ENCODE data around the gene SMARCAD1. TPM values are rescaled to one million over a fixed set of nuclear protein-coding genes. Genes with fewer than 3 reads are reported as not detected.
"Not testable (repeated sequence)": the region's sequence is repeated elsewhere in the genome, so short reads cannot be mapped to it uniquely, and the experiment has no call there.

Gene SMARCAD1
- total RNA-seq, 3 donors from 2014 or later (not counting 1 experiment from before 2014, with no cell fraction given): 15.5 to 20.3 (median 15.9) TPM

DNA sequence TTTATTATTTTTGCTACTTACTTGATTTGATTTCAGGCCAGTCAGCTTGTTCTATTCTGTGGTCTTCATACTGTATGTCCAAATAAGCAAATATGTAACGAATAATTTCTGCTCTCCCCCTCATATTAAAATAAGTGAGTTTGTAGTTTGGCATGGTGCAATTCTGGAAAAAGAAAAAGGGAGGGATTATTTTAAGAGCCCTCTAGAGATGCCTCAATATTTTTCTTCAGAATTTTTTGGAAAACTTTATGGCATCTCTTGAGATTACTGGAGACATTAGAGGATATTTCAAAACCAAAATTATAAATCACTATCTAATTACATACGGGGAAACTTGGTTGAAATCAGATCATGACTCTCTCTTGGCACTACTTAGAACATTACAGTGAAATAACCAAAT lies 126.8 kb downstream of the SMARCAD1 start:
- Histone ChIP-seq H3K36me3 (ENCODE audit: control insufficient read depth, insufficient read depth, low read length) (no peaks in the 10 kb centered on the region), H3K4me3 (ENCODE audit: low read length) (no peak overlapping the region), H3K4me1 (ENCODE audit: control insufficient read depth, insufficient read depth, low read length) (no peaks in the 10 kb centered on the region), H3K27ac (ENCODE audit: low read length) (no peak overlapping the region), H3K27me3 (ENCODE audit: control insufficient read depth, insufficient read depth, low read length) (no peaks in the 10 kb centered on the region), H3K9me3 (ENCODE audit: control insufficient read depth, insufficient read depth, low read length) (no peaks in the 10 kb centered on the region)
- no peak for ATAC-seq
- Mint-ChIP-seq H3K9me3 (no peaks in the 10 kb centered on the region), H3K36me3 (no peaks in the 10 kb centered on the region), H3K4me1 (peaks cover 5 to 10% of the 10 kb centered on the region in 2 donors), H3K4me3 (no peak overlapping the region), H3K27ac (no peak overlapping the region), H3K27me3 (ENCODE audit: low read depth in 2 of 2) (peaks cover 0 to 3% of the 10 kb centered on the region in 2 donors)
- TF ChIP-seq, protein P1, sequence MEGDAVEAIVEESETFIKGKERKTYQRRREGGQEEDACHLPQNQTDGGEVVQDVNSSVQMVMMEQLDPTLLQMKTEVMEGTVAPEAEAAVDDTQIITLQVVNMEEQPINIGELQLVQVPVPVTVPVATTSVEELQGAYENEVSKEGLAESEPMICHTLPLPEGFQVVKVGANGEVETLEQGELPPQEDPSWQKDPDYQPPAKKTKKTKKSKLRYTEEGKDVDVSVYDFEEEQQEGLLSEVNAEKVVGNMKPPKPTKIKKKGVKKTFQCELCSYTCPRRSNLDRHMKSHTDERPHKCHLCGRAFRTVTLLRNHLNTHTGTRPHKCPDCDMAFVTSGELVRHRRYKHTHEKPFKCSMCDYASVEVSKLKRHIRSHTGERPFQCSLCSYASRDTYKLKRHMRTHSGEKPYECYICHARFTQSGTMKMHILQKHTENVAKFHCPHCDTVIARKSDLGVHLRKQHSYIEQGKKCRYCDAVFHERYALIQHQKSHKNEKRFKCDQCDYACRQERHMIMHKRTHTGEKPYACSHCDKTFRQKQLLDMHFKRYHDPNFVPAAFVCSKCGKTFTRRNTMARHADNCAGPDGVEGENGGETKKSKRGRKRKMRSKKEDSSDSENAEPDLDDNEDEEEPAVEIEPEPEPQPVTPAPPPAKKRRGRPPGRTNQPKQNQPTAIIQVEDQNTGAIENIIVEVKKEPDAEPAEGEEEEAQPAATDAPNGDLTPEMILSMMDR (IDR thresholded peaks at IDR 0.05): no peak
- no peak for DNase-seq
- WGBS (ENCODE audit: insufficient coverage): 100% methylated on average over 1 of the region's 2 CpGs
- intact Hi-C loops (cut with micrococcal nuclease): no loop called here

DNA sequence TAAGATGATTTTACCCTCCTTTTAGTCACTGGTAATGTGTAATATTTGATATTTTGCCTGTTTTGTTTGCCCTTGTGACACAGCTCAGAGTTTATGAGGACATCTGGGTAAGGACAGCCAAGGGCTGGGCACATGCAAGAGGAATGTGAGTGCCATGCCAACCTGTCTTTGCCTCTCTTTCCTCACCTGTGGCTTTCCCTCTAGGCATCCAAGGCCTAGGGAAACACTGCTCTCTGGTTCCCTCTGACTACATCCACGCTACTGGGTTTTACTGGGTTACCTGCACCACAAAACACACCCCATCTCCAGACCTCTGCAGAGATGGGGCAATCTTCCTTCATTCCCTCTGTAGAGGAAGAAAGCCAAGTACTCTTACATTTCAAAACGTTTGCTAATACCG lies 127.3 kb downstream of the SMARCAD1 start:
- intact Hi-C loops (cut with micrococcal nuclease): no loop called here
- 76% methylated on average over 1 of the region's 3 CpGs for WGBS (ENCODE audit: insufficient coverage)
- no peaks in the 10 kb centered on the region for H3K9me3 Mint-ChIP-seq
- Histone ChIP-seq H3K4me1 (ENCODE audit: control insufficient read depth, insufficient read depth, low read length) (no peaks in the 10 kb centered on the region), H3K27ac (ENCODE audit: low read length) (no peak overlapping the region), H3K4me3 (ENCODE audit: low read length) (no peak overlapping the region), H3K27me3 (ENCODE audit: control insufficient read depth, insufficient read depth, low read length) (no peaks in the 10 kb centered on the region), H3K9me3 (ENCODE audit: control insufficient read depth, insufficient read depth, low read length) (no peaks in the 10 kb centered on the region), H3K36me3 (ENCODE audit: control insufficient read depth, insufficient read depth, low read length) (no peaks in the 10 kb centered on the region)
- peaks cover 0 to 1% of the 10 kb centered on the region in 2 donors for H3K27me3 Mint-ChIP-seq (ENCODE audit: low read depth in 2 of 2)
- no peaks in the 10 kb centered on the region for H3K36me3 Mint-ChIP-seq
- DNase-seq: no peak
- TF ChIP-seq, protein P1 (IDR thresholded peaks at IDR 0.05): no peak
- H3K4me3 Mint-ChIP-seq: no peak overlapping the region
- no peak overlapping the region for H3K27ac Mint-ChIP-seq
- peaks cover 10 to 14% of the 10 kb centered on the region in 2 donors for H3K4me1 Mint-ChIP-seq
- no peak for ATAC-seq

DNA sequence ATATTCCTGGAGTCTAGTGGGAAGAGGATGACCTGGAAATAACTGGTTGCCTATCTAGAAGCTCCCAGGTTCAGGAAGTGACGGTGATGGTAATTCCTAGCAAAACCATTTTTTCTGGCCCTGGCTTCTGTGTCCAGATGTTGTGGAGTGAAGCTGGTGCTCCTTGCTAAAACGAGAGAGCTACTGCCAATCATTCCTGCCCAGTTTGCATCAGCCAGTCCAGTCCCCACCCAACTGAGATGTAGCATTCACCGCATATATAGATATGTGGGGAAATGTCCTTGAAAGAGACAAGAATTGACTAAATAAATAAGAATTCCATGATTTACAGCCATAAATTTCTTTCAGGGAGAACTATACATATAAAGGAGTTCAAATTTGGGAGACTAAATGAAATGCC lies 128.6 kb downstream of the SMARCAD1 start:
- no peak for ATAC-seq
- Mint-ChIP-seq H3K27me3 (ENCODE audit: low read depth in 2 of 2) (no peaks in the 10 kb centered on the region), H3K4me3 (no peak overlapping the region), H3K9me3 (no peaks in the 10 kb centered on the region), H3K27ac (no peak overlapping the region), H3K4me1 (peaks cover 10 to 14% of the 10 kb centered on the region in 2 donors), H3K36me3 (no peaks in the 10 kb centered on the region)
- H3K4me1 ChIP-seq (ENCODE audit: control insufficient read depth, insufficient read depth, low read length): no peaks in the 10 kb centered on the region
- TF ChIP-seq, protein P1 (IDR thresholded peaks at IDR 0.05): no peak
- intact Hi-C loops (cut with micrococcal nuclease): no loop called here
- WGBS (ENCODE audit: insufficient coverage): 50% methylated on average over 1 of the region's 3 CpGs
- no peak for DNase-seq
- H3K9me3 ChIP-seq (ENCODE audit: control insufficient read depth, insufficient read depth, low read length): no peaks in the 10 kb centered on the region
- no peaks in the 10 kb centered on the region for H3K36me3 ChIP-seq (ENCODE audit: control insufficient read depth, insufficient read depth, low read length)
- H3K27me3 ChIP-seq (ENCODE audit: control insufficient read depth, insufficient read depth, low read length): no peaks in the 10 kb centered on the region
- no peak overlapping the region for H3K4me3 ChIP-seq (ENCODE audit: low read length)
- H3K27ac ChIP-seq (ENCODE audit: low read length): no peak overlapping the region

DNA sequence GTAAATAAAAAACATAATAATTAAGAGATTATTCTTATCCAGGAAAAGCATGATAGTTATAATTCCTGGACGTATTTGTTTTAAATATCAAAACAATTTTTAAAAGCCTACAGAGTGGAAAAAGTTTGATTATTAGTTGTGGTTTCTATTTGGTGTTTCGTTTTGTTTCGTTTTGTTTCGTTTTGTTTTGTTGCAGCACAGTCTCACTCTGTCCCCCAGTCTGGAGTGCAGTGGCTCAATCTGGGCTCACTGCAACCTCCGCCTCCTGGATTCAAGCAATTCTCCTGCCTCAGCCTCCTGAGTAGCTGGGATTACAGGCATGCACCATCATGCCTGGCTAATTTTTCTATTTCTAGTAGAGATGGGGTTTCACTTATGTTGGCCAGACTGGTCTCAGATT lies 129.1 kb downstream of the SMARCAD1 start:
- WGBS (ENCODE audit: insufficient coverage): 86% methylated on average over 4 of the region's 5 CpGs
- H3K36me3 ChIP-seq (ENCODE audit: control insufficient read depth, insufficient read depth, low read length); intact Hi-C loops (cut with micrococcal nuclease); H3K9me3 Mint-ChIP-seq; H3K4me3 ChIP-seq (ENCODE audit: low read length); H3K4me3 Mint-ChIP-seq; H3K9me3 ChIP-seq (ENCODE audit: control insufficient read depth, insufficient read depth, low read length); H3K27me3 ChIP-seq (ENCODE audit: control insufficient read depth, insufficient read depth, low read length); H3K27ac ChIP-seq (ENCODE audit: low read length); ATAC-seq; DNase-seq; H3K27me3 Mint-ChIP-seq (ENCODE audit: low read depth in 2 of 2); H3K36me3 Mint-ChIP-seq; H3K27ac Mint-ChIP-seq; H3K4me1 ChIP-seq (ENCODE audit: control insufficient read depth, insufficient read depth, low read length): not testable (repeated sequence)
- peaks cover 10 to 14% of the 10 kb centered on the region in 2 donors for H3K4me1 Mint-ChIP-seq
